Skin of body (tissue), 2 donors: Measurements from ENCODE around the gene PDZD2. TPM values are rescaled to one million over a fixed set of nuclear protein-coding genes. Genes with fewer than 3 reads are reported as not detected.

Experiments
- DNase-seq: peaks from one replicate; lab custom pipeline; 2025; lab: John Stamatoyannopoulos, UW
- total RNA-seq: library from RNA; depleted of rRNA; stranded (reverse); fragments of >200 nt; gene quantifications from one replicate; pipeline ENCODE4 v1.2.3, GENCODE V29; 2014

Gene PDZD2
- total RNA-seq, 1 donor from 2014 or later, result 34.9 TPM

DNA sequence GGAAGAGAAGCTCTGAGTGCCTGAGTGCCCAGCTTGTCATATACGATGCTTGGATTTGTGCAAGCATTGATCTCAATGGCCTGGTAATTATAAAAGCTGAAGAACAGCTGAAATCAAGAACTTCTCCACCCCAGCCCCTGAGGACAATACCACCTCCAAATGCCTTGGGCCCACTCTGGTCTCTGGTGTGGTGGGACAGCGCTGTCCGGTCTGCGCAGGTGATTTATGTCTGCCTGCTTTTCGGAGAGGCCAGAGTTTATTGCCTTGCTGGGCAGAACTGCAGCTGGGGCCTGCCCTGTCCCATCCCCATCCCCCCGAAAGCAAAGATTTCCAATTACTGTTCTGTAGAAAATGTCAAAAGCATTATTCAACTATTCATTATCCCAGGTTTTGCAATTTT is 1.1 kb upstream of the PDZD2 start:
- no peak for DNase-seq

GRCh38 chr5:31638345-31638744 is 586 bp upstream of the PDZD2 start:
- DNase-seq, result no peak

DNA sequence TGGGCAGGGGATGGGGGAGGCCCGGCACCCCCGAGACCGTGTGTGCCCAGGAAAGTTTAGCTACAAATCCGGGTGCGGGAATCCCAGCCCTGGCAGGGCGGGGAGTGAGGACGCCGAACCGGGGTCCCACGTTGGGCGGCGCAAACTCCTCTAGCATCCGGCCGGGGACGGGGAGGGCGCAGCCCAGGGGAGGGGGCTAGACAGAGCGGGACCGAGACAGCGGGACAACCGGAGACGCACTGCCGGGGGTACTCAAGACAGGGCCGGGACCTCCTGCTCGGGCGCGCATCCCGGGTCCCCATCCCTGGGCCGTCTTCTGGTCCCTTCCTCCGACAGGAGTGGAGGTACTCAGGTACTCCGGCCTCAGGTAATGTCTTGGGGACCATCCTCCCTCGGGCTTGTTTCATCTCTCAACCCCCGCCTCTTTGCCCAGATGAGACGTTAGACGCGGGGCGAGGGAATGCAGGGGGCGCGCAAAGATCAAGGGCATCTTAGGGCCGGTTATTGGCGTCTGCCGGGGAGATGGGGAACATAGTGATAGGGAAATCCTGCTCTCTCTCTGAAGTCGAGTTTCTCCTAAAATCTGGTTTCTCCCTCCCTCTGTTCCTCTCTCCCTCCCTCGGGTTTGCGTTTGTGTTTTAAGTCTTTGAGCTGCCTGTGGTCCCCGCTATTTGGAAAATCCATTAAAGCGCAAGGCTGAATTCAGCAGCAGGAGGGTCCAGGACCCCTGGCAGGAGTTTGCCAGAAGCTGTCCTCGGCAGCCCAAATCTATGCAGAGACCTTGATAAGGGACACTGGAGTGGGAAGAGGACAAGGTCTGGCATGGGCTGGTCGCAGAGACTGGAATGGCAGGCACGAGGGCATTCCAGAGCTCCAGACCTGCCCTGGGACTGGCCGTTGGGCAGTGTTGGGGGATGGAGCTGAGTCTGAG is 815 bp downstream of the PDZD2 start:
- no peak for DNase-seq

- no peak for DNase-seq
Measured at GRCh38 chr5:31640573-31640972, 1.6 kb downstream of the PDZD2 start.

GRCh38 chr5:31641059-31641458 is 2.1 kb downstream of the PDZD2 start:
- DNase-seq, result no peak

GRCh38 chr5:31641575-31641974 is 2.6 kb downstream of the PDZD2 start:
- no peak for DNase-seq

DNA sequence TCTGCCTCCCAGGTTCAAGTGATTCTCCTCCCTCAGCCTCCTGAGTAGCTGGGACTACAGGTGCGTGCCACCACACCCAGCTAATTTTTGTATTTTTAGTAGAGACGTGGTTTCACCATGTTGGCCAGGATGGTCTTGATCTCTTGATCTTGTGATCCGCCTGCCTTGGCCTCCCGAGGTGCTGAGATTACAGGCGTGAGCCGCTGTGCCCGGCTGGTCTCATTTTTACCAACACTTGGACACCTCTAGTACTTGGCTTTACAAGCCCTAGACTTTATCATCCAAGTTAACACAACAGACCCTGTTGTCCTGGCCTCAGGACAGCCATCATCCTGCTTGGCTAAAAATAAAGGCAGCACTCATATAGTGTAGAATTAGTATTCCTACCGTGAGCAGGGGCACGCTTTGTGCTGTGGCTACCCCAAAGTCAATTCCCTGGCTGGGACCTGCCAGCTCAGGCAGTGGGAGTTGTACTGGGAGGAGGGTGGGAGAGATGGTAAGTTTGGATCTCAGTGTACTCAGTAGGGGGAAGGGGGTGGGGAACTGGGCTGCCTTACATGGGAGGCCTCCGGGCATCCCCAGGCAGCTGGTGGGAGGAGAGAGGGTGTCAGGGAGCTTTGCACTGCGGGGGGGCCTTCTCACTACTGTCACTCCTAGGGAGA is 6.6 kb downstream of the PDZD2 start:
- no peak for DNase-seq

DNA sequence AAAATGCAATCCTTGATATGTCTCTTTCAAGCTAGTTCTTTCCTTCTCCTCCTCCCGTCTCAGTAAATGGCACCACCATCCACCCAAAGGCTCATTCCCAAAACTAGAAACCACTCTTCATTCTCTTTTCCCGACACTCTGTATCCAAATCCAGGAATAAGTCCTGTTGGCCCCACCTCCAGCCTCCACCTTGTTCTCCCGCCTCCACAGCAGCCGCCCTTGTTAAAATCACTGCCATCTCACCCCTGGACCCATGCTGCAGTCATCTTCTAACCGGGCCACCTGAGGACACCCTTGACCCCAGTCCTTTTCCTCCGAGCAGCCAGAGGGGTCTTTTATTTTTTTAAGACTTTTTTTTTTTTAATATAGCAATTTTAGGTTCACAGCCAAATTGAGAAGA is 9.4 kb downstream of the PDZD2 start:
- DNase-seq, result no peak

GRCh38 chr5:31651241-31651640 is 12.3 kb downstream of the PDZD2 start:
- DNase-seq, result no peak

DNA sequence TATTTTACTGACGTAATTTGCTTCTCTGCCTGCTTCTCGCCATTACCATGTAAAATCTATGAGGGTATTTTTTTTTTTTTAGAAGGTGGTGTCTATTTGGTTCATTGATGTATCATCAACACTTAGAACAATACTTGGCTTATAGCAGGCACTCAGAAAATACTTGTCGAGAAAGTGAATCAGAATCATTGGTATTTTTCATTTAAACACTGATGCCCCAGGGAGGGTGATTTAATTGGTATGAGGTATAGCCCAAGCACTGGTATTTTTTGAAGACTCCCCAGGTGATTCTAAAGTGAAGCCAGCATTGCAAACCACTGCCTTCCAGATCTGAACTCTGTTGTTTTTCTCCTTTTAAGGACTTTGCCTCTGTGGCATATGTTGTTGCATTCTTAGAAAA is 16.6 kb downstream of the PDZD2 start:
- no peak for DNase-seq

DNA sequence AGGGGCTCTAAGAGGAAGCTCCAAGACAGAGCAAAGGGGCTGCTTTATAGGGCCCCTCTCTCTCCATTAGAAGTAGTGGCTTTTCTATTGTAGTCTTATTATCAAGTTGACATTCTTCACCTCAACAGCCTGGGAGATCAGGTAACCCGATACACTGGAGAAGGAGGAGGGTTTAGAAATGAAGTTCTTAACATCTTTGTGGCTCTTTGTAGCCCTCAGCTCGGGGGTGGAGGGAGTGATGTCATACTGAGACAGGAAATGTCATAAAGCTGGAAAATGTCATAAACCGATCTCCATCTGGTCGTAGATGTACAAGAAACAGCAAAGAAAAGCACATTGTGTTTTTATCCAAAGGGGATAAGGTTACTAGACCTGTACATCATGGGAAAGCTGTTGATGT is 17.9 kb downstream of the PDZD2 start:
- DNase-seq, result no peak

DNA sequence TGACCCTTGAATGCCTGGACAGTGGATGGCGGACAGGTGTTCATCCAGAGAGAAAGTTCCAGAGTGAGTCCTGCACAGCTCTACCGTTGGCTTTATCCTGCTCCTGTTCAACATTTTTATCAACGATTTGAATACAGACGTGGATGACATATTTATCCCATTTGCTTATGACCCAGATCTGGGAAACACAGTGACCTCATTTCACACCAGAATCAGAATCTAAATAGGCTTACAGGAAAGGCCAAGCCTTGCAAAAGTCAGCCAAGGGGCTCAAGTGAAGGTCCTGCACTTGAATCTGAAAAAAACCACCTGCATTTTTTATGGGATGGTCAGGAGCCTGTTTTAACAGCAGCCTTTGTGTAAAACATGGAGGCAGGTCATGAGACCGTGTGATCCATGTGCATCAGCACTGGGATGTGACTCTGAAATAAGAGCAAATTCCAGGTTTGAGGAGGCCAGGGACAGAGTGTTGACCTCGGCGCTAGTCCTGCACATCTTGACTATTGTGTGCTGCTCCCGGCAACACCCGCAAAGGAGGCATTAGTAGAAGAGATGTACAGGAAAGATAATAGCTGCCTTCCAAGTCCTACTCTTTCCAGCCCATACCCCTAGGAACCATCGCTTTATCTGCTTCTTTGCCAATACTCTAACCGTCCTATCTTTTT is 18.5 kb downstream of the PDZD2 start:
- DNase-seq, result no peak

GRCh38 chr5:31661257-31661656 is 22.3 kb downstream of the PDZD2 start:
- no peak for DNase-seq

DNA sequence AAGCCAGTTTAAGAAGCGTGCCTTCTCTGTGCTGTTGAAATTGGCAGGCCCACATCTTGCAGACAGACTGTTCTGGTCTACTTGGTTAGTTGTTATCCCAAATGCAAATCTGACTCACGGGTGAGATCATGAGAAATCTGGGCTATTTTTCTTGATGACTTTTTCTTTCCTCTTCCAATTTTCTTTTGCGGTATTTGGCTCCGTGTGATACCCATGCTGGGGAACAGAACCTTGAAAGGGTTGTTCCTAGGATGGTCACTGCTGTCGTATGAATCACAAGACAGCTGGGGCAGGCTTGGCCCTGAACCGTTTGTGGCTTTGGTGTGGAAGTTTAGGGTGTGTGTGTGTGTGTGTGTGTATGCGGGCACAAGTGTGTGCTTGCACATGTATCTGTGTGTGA is 24.6 kb downstream of the PDZD2 start:
- peak; percentile 80 for DNase-seq

DNA sequence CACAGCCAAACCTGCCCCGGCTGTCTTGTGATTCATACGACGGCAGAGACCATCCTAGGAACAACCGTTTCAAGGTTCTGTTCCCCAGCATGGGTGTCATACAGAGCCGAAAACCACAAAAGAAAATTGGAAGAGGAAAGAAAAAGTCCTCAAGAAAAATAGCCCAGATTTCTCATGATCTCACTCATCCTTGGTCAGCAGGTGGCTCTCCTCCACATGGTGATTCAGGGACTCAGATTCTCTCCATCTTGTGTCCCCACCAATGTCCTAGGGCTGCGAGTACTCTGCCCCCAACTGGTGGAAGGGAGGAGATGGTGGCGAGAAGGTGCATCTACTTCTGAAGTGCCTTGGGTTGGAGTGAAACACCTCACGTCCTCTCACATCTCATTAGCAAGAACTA is 25.6 kb downstream of the PDZD2 start:
- no peak for DNase-seq

- no peak for DNase-seq
Measured at GRCh38 chr5:31671339-31671741, 32.4 kb downstream of the PDZD2 start.

DNA sequence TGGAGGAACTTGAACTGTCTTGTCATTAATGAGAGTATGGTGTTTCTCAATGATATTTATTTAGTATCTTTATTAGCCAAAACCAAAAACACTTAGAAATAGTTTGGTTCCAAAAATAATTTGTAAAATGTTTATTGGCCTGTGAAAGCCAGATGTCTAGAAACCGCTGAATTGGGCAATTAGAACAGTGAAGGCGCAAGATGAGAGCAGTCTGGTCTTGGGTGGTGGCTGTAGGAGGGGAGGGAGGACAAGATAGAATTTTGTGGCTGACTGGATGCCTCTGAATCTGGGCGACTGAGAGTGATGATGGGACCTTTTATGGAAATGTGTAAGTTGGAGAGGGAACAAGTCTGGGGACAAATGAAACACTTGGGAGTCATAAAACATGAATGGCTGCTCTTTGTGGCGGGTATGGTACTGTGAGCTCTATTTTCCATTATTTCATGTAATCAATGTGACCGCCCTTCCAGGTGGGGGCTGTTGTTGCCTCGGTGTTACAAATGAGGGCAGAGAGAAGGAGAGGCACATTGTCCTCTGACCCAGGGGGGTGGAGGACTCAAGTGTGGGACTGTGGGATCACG is 35.5 kb downstream of the PDZD2 start:
- peak; percentile 16 for DNase-seq

DNA sequence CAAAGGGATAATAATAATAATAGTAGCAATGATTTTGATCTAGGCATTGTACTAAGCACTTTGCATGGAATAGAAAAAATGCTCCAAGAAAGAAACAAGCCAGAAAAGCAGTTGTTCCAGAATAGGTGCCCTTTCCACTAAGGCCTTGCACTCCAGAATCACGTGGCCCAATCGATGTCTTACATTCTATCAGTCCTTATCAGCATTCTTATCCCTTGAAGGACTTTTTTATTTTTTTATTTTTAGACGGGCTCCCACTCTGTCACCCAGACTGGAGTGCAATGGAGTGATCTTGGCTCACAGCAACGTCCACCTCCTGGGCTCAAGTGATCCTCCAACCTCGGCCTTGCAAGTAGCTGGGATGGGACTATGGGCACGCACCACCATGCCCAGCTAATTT is 36.5 kb downstream of the PDZD2 start:
- DNase-seq, result no peak

DNA sequence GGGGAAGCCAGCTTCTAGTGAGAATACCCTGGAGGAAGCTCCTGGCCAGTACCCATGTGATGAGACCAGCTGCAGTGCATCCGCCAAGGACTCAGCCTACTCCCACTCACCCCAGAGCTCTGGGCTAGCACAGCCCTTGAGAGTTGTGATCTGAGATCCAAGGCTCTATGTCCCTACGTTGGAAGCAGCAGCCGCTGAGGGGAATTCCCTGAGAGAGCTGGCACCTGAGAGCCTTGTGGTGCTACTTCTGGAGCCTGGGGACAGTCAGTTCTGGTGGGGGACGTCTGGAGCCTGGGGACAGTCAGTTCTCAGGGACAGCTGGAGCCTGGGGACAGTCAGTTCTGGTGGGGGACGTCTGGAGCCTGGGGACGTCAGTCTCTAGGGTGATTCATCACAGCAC is 39.2 kb downstream of the PDZD2 start:
- no peak for DNase-seq

GRCh38 chr5:31680528-31680927 is 41.6 kb downstream of the PDZD2 start:
- DNase-seq, result no peak

DNA sequence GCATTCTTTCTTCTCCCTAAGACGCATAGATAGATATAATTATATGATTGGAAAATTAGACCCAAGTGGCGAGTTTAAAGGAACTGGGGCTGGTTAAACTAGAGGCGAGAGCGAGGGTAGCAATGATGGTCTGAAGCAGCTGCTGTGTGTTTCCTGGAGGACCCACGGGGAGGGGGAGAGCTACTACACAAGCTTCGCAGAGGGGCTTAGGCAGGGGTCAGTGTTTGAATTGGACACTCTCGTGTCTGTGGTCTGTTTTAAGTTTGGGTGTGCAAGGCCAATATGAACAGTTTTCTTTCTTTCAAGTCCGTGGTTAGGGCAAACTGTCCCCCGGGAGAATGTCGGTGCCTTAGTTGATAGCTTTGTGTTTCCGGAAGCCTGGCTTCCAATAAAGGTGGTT is 43.1 kb downstream of the PDZD2 start:
- DNase-seq, result no peak

- DNase-seq, result no peak
Measured at GRCh38 chr5:31682851-31683250, 43.9 kb downstream of the PDZD2 start.
